Neuronal stem cell (in vitro differentiated cells): ENCODE results near the gene ELMO1.

Experiments
- DNase-seq: peaks from one replicate; pipeline ENCODE4 v3.0.0-alpha.2; 2013; ENCODE audit warnings: low spot score
- H2AFZ ChIP-seq: one replicate; pipeline ENCODE4 v1.6.1; 2013; ENCODE audit warnings: mild to moderate bottlenecking, low read length, inconsistent platforms
- H2AK5ac ChIP-seq: 2 replicates; pipeline ENCODE4 v1.6.1; 2013; ENCODE audit warnings: low read depth, mild to moderate bottlenecking, inconsistent platforms, low read length, moderate library complexity, mixed read lengths
- H2BK120ac ChIP-seq: 2 replicates; pipeline ENCODE4 v1.6.1; 2013; ENCODE audit warnings: low read depth, mild to moderate bottlenecking, inconsistent platforms, low read length, moderate library complexity, mixed read lengths
- H2BK12ac ChIP-seq: one replicate; pipeline ENCODE4 v1.6.1; 2013; ENCODE audit warnings: low read length, inconsistent platforms
- H2BK15ac ChIP-seq: 2 replicates; pipeline ENCODE4 v1.6.1; 2013; ENCODE audit warnings: mild to moderate bottlenecking, low read length, inconsistent platforms, mixed read lengths
- H2BK5ac ChIP-seq: one replicate; pipeline ENCODE4 v1.6.1; 2013; ENCODE audit warnings: inconsistent platforms, mild to moderate bottlenecking, low read length, moderate library complexity
- H3K14ac ChIP-seq: one replicate; pipeline ENCODE4 v1.6.1; 2013; ENCODE audit warnings: low read length, inconsistent platforms
- H3K18ac ChIP-seq: 2 replicates; pipeline ENCODE4 v1.6.1; 2013; ENCODE audit warnings: low read length, inconsistent platforms
- H3K23ac ChIP-seq: 2 replicates; pipeline ENCODE4 v1.6.1; 2013; ENCODE audit warnings: low read depth, mild to moderate bottlenecking, mixed read lengths, low read length, inconsistent platforms; ENCODE audit not compliant: poor library complexity
- H3K27ac ChIP-seq: replicated peaks from 3 replicates; pipeline ENCODE4 v1.5.1; 2013; ENCODE audit warnings: low read length, inconsistent platforms
- H3K27me3 ChIP-seq, 3 experiments: 2 replicates each; pipeline ENCODE4 v1.6.1; 2013; ENCODE audit warnings: low read length in 3 of 3, mild to moderate bottlenecking in 2 of 3, inconsistent platforms in 1 of 3, low read depth in 1 of 3, mixed read lengths in 1 of 3, moderate library complexity in 1 of 3; ENCODE audit not compliant: control insufficient read depth in 3 of 3, insufficient read depth in 3 of 3
- H3K36me3 ChIP-seq, 2 donors: replicated peaks in 1 of 2; 2 replicates each; pipeline ENCODE4 v1.6.1; 2013; ENCODE audit warnings: low read length in 2 of 2; ENCODE audit not compliant: control insufficient read depth in 2 of 2, insufficient read depth in 2 of 2
- H3K4ac ChIP-seq: 2 replicates; pipeline ENCODE4 v1.6.1; 2013; ENCODE audit warnings: inconsistent platforms, mild to moderate bottlenecking, low read length, moderate library complexity
- H3K4me1 ChIP-seq, 2 donors: 1 replicate in 1 of 2; 2 replicates in 1 of 2; pipeline ENCODE4 v1.6.1; 2013; ENCODE audit warnings: low read length in 2 of 2, low read depth in 1 of 2; ENCODE audit not compliant: control insufficient read depth in 2 of 2, insufficient read depth in 1 of 2
- H3K4me2 ChIP-seq: one replicate; pipeline ENCODE4 v1.6.1; 2013; ENCODE audit warnings: mild to moderate bottlenecking, low read length, inconsistent platforms; ENCODE audit not compliant: insufficient read depth, poor library complexity, severe bottlenecking
- H3K4me3 ChIP-seq, 2 donors: 2 replicates each; pipeline ENCODE4 v1.5.1; 2013; ENCODE audit warnings: low read length in 2 of 2, mild to moderate bottlenecking in 2 of 2, inconsistent platforms in 1 of 2, moderate library complexity in 1 of 2
- H3K79me1 ChIP-seq: one replicate; pipeline ENCODE4 v1.6.1; 2013; ENCODE audit warnings: low read depth, mild to moderate bottlenecking, inconsistent platforms, low read length, moderate library complexity
- H3K9ac ChIP-seq: one replicate; pipeline ENCODE4 v1.6.1; 2013; ENCODE audit warnings: mild to moderate bottlenecking, low read depth, low read length, inconsistent platforms; ENCODE audit not compliant: poor library complexity
- H3K9me3 ChIP-seq, 2 donors: replicated peaks in 1 of 2; 2 replicates each; pipeline versions ENCODE3 to v1.6.1; 2013; ENCODE audit warnings: low read length in 2 of 2, mild to moderate bottlenecking in 2 of 2, inconsistent platforms in 1 of 2, low read depth in 1 of 2, mixed read lengths in 1 of 2, moderate library complexity in 1 of 2; ENCODE audit not compliant: control insufficient read depth in 2 of 2, insufficient read depth in 1 of 2
- H4K8ac ChIP-seq: one replicate; pipeline ENCODE4 v1.6.1; 2013; ENCODE audit warnings: low read depth, mild to moderate bottlenecking, inconsistent platforms, low read length, moderate library complexity
- H4K91ac ChIP-seq: one replicate; pipeline ENCODE4 v1.6.1; 2013; ENCODE audit warnings: low read length, low read depth, mild to moderate bottlenecking, inconsistent platforms; ENCODE audit not compliant: poor library complexity
- WGBS, 2 donors: extraction: QIAGEN DNeasy Blood & Tissue Kit; methylation state at CpG; one replicate each; pipeline ENCODE4 v1.1.7; 2013; ENCODE audit warnings: missing lambda C conversion rate in 2 of 2, mixed read lengths in 1 of 2; ENCODE audit not compliant: insufficient read length in 2 of 2, insufficient replicate concordance in 1 of 2; ENCODE audit errors: extremely low coverage in 2 of 2; 5-methylcytosine and 5-hydroxymethylcytosine counted together

The ELMO1 gene

DNA sequence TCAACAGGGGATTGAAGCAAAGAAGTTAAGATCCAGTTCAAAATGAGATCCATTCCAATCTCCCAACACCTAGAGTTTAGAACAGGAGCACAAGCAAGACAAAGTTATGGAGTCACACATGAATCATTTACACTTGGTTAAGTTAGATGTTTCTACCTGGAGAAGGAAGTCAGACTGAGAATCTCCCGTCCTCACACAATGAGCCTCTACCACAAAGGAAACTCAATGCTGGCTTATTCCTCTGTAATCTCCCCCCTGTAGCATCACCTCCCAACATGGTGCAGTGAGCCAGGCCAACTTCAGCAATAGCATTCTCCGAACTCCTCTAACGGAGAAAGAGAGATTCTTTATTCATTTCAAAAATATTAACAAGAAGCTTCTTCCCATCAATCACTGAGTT is 82.2 kb downstream of the ELMO1 start:
- Histone ChIP-seq H2AK5ac (no peak overlapping the region), H4K8ac (no peak overlapping the region), H2AFZ (no peak overlapping the region), H3K9ac (no peak overlapping the region), H3K4me1 (peaks cover 0 to 3% of the 10 kb centered on the region in 2 donors), H3K4ac (no peak overlapping the region), H2BK12ac (no peak overlapping the region), H3K14ac (no peak overlapping the region), H3K36me3 (no peaks in the 10 kb centered on the region), H3K9me3 (no peaks in the 10 kb centered on the region), H2BK120ac (no peak overlapping the region), H3K4me3 (no peak overlapping the region), H3K23ac (no peak overlapping the region), H3K27me3 (no peaks in the 10 kb centered on the region), H4K91ac (no peak overlapping the region), H3K79me1 (no peaks in the 10 kb centered on the region), H3K27ac (no peak overlapping the region), H3K4me2 (no peak overlapping the region), H3K18ac (no peak overlapping the region), H2BK5ac (no peak overlapping the region), H2BK15ac (no peak overlapping the region)
- WGBS, 2 donors = no CpG with 5 or more reads among the region's 3 CpGs
- DNase-seq = no peak

DNA sequence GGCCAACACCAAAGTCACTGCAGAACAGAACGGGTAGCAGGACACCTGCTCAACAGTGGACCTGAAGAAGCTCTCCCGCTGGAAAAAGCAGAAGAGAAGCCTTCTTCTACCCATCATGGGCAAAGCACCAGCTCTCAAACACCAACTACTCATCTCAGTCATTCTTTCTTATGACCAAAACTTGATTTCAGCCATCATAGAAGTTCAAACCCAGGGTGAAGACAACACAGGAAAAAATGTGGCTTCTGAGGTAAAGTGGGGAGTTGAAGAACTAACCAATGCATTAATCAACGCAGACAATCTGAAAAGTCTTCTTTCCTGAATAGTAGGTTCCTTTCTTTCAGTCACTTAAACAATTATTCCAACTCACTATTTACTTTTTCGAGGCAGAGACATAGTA is 83.3 kb downstream of the ELMO1 start:
- Histone ChIP-seq H3K4me2 (no peak overlapping the region), H3K4me3 (no peak overlapping the region), H3K9ac (no peak overlapping the region), H3K9me3 (no peaks in the 10 kb centered on the region), H2AK5ac (no peak overlapping the region), H3K27me3 (no peaks in the 10 kb centered on the region), H4K8ac (no peak overlapping the region), H2AFZ (no peak overlapping the region), H2BK15ac (no peak overlapping the region), H2BK120ac (no peak overlapping the region), H3K79me1 (no peaks in the 10 kb centered on the region), H3K4ac (no peak overlapping the region), H2BK12ac (no peak overlapping the region), H3K27ac (no peak overlapping the region), H4K91ac (no peak overlapping the region), H3K36me3 (no peaks in the 10 kb centered on the region), H3K4me1 (peaks cover 0 to 3% of the 10 kb centered on the region in 2 donors), H3K18ac (no peak overlapping the region), H3K14ac (no peak overlapping the region), H2BK5ac (no peak overlapping the region), H3K23ac (no peak overlapping the region)
- DNase-seq = no peak
- no CpG with 5 or more reads among the region's 4 CpGs for WGBS, 2 donors

- no peaks in the 10 kb centered on the region for H3K79me1 ChIP-seq
- H3K4me1 ChIP-seq = peaks cover 0 to 3% of the 10 kb centered on the region in 2 donors
- WGBS, 2 donors = no CpG with 5 or more reads among the region's 8 CpGs
- no peaks in the 10 kb centered on the region for H3K36me3 ChIP-seq
- no peak overlapping the region for H3K4me3 ChIP-seq
- H3K9me3 ChIP-seq = no peaks in the 10 kb centered on the region
- no peak overlapping the region for H2BK120ac ChIP-seq
- H3K9ac ChIP-seq = no peak overlapping the region
- no peak overlapping the region for H3K23ac ChIP-seq
- H3K27ac ChIP-seq = no peak overlapping the region
- H3K4me2 ChIP-seq = no peak overlapping the region
- no peak overlapping the region for H2BK12ac ChIP-seq
- H3K14ac ChIP-seq = no peak overlapping the region
- H4K8ac ChIP-seq = no peak overlapping the region
- H3K4ac ChIP-seq = no peak overlapping the region
- no peak overlapping the region for H2AK5ac ChIP-seq
- DNase-seq = no peak
- no peak overlapping the region for H2AFZ ChIP-seq
- H2BK5ac ChIP-seq = no peak overlapping the region
- H3K27me3 ChIP-seq = no peaks in the 10 kb centered on the region
- no peak overlapping the region for H3K18ac ChIP-seq
- no peak overlapping the region for H4K91ac ChIP-seq
- H2BK15ac ChIP-seq = no peak overlapping the region
Measured at GRCh38 chr7:37364856-37365255, 83.8 kb downstream of the ELMO1 start.

DNA sequence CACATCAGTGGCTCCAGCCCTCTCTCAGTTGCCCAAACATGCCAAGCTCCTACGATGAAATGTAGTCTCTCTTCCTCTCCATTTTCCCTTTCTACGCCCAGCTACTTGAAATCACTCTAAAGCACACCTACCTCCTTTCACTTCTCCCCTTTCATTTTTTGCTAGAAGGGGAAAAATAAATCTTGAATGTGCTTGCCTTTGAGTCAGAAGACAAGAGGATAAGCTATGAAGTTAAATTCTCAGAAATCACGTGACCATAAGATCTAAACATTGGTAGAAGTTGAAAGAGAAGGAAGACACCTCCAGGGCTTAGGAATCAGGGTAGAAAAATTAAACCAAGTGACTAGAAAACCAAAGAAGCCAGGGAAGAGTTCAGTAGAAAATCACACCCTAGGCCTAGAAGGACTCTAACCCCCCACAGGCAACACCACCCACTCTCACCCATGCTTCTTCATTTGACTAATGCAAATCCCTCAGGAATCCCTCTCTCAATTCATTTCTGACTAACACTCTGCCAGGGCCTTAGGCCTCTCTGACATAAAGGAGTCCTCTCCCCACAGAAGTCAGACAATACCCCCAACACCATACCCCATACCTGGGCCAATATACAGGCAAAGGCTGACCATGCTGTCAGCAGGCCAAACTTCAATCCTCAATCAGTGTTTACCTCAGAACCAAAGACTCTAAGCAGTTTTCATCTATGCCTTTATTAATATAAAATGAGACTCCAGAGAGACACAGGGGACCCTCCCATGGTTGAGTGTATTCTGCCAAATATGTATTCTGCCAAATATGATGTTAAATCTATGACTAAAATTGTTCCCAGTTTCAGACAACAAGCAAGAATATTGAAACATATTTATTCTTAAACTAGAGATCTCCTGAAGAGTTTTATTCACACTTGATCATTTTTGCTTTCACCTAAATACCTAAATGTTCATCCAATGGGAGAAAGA is 84.8 kb downstream of the ELMO1 start:
- Histone ChIP-seq H3K36me3 (no peaks in the 10 kb centered on the region), H4K8ac (no peak overlapping the region), H2AFZ (no peak overlapping the region), H3K4ac (no peak overlapping the region), H3K4me3 (no peak overlapping the region), H3K79me1 (no peaks in the 10 kb centered on the region), H2BK5ac (no peak overlapping the region), H2BK12ac (no peak overlapping the region), H2BK120ac (no peak overlapping the region), H3K18ac (no peak overlapping the region), H3K14ac (no peak overlapping the region), H3K4me1 (peaks cover 0 to 3% of the 10 kb centered on the region in 2 donors), H4K91ac (no peak overlapping the region), H3K23ac (no peak overlapping the region), H3K9me3 (no peaks in the 10 kb centered on the region), H3K27ac (no peak overlapping the region), H2AK5ac (no peak overlapping the region), H2BK15ac (no peak overlapping the region), H3K9ac (no peak overlapping the region), H3K4me2 (no peak overlapping the region), H3K27me3 (no peaks in the 10 kb centered on the region)
- no peak for DNase-seq
- no CpG with 5 or more reads among the region's 3 CpGs for WGBS, 2 donors
